HG03521 (cell line): ENCODE measurements around the gene DPP10.

ENCODE experiments used
- ATAC-seq: cut with Tn5 transposase; IDR thresholded peaks from one replicate; pipeline ENCODE4 v1.9.1; 2021; ENCODE audit warnings: mild to moderate bottlenecking, moderate library complexity; ENCODE audit not compliant: unreplicated experiment

The DPP10 gene

GRCh38 chr2:114580691-114581090 is 138.2 kb downstream of the DPP10 start:
- no peak for ATAC-seq

DNA sequence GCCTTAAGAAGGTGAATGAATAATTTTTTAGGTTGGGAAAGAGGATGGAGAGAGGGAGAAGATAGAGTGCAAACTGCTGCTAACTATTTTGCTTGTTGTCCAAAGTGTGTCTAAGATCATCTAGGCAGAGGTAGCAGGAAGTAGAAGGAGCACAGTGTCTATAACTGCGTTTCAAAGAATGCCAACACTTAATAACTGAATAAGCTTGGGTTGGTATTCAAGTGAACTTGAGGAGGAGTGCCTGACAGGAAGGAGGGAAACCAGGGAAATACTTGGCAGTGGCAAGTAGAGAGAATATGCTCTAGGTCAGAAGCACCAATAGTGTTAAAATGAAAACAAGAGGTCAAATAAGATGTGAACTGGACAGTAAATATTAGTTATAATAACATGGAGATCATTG is 155.9 kb downstream of the DPP10 start:
- ATAC-seq = no peak

GRCh38 chr2:114609203-114609602 is 166.8 kb downstream of the DPP10 start:
- ATAC-seq = no peak

DNA sequence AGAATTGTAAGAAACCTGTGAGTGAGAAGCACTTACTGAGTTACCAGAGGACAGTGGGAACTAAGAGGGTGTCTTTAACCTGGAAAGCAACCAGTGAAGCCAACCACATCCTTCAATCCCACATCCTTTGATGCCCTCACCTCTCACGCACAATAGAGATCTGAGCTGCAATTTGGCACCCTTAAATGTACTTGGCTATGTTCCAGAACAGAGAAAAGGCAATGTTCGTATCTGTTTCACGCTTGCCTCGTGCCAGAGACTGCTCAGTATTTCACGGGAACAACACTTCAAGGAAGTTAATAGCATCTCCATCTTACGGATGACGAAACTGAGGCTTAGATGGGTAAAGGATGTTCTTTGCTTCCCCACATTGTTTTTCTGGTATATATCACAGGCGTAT is 167.4 kb downstream of the DPP10 start:
- no peak for ATAC-seq

GRCh38 chr2:114610677-114611076 is 168.2 kb downstream of the DPP10 start:
- ATAC-seq = no peak

- no peak for ATAC-seq
Observed at GRCh38 chr2:114614592-114614991, 172.2 kb downstream of the DPP10 start.

DNA sequence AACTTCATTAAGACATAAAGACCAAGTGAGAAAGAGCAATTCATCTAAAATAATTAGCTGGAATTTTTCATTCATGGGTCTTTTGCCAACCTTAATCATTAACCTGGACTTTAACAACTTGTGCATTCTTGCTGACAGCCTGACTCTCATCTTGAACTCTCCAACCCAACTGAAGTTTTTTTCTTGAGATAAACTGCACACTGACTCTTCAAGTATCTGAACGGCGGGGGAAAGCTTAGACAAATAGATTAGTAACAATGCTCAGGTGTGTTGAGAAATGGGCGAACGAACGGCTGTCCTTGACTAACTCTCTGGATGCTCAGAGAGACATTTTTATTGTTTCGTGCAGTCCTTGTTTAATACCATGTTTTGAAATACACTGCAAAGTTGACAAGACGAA is 186.0 kb downstream of the DPP10 start:
- no peak for ATAC-seq

DNA sequence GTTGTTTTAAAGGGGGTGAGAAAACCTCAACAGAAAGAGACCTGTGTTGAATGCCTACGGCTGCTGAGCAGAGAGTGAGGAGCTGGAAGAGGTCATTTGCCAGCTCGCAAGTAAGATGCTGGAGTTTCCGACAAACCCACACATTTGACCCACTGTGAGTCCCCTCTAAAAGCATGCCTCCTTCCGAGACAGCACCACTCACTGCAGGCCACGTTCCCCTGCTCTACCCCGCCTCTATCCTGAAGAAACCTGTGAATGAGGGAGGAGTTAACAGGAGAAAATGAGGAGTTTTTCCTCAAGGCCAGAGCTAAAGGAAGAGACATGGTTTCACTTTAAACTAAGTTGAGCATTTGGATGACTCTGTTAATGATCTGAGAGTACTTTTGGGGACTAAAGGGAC is 188.7 kb downstream of the DPP10 start:
- no peak for ATAC-seq

GRCh38 chr2:114642166-114642770 is 199.8 kb downstream of the DPP10 start:
- no peak for ATAC-seq

GRCh38 chr2:114642988-114643553 is 200.6 kb downstream of the DPP10 start:
- ATAC-seq = no peak

- no peak for ATAC-seq
Observed at GRCh38 chr2:114651933-114652332, 209.5 kb downstream of the DPP10 start.

- no peak for ATAC-seq
Observed at GRCh38 chr2:114659880-114660279, 217.4 kb downstream of the DPP10 start.

- no peak for ATAC-seq
Observed at GRCh38 chr2:114661971-114662939, 219.8 kb downstream of the DPP10 start.

- ATAC-seq = no peak
Observed at GRCh38 chr2:114668415-114668814, 226.0 kb downstream of the DPP10 start.

GRCh38 chr2:114683251-114683650 is 240.8 kb downstream of the DPP10 start:
- ATAC-seq = no peak

DNA sequence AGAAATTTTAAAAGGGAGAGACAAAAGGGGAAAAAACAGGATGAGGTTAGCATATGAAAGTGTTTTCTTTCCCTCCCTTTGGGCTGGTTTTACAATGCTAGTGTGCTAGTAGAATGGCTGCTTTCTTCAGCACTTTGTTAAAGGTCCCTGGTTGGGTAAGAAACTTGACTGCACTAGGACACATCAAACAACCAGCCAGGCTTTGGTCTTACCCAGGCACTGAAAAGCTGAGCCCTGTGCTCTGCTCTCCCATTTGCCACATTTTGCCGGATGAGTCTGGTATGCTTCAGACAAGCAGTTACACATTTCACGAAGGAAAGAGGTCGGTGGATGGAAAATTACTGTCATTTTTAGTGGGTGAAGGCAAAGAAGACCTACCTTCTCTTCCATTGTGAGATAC is 242.0 kb downstream of the DPP10 start:
- no peak for ATAC-seq

- no peak for ATAC-seq
Observed at GRCh38 chr2:114685102-114685501, 242.7 kb downstream of the DPP10 start.

- ATAC-seq = no peak
Observed at GRCh38 chr2:114688241-114688640, 245.8 kb downstream of the DPP10 start.

DNA sequence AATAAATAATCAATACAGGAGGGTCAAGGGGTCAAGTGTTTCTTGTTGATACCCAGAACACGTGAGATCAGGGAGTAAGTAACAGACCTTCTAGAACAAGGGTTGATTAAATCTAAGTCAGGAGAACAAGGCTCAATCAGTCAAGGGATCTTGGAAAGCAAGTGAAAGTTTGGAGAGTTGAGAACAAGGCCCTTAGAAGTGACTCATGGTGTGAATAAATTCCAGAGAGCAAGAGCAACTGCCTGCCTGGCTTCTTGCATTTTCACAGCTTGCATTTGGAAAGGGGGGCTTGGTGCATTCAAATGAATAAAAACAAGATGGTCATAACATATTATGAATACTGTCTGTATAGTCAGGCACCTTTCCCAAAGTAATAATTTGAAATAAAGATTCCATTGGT is 256.1 kb downstream of the DPP10 start:
- ATAC-seq = no peak

DNA sequence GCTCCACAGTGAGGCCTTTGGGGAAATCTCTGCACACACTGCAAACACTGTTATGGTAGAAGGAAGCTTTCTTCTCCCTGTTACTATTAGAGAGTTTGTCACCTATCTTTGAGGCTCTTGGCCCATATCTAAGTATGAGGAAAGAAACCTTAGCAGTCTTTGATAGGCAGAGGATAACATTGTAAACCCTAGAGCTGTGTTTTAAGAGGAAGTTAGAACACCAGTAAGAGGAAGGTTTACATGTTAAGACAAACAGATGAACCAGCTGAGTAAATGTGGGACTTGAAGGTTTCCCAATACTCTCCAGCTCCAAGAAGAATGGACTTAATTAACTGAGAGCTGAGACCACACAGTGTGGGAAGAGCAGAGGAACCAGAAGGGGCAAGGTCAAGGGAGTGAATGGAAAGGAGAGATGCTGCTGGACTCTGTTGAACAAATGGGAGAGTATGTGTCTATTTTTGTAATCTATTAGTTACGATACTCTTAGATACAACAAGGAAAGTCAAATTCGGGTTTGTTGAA is 257.0 kb downstream of the DPP10 start:
- no peak for ATAC-seq

DNA sequence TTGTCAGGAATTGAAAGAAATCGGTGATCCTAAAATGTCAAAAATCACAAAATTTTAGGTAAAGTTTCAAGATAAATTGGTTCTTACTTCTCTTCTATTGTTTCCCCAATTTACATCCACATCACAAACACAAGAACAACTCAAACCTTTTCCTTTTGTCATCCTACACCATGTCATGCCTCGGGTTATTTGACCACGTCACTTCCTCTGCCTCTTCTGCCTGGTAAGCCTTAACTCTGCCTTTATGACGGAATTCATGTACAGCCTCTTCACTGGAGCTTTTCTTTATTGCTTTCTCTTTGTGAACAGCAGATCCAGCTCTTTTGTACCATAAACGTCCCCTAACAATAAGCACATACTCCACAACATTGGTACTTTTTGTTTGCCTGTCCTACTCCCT is 258.0 kb downstream of the DPP10 start:
- no peak for ATAC-seq
